OCI-M1 (cell line): ENCODE measurements around the gene SIRPA.

Experiments
- DNase-seq: peaks from one replicate; lab custom pipeline; 2025; lab: John Stamatoyannopoulos, UW

SIRPA gene

DNA sequence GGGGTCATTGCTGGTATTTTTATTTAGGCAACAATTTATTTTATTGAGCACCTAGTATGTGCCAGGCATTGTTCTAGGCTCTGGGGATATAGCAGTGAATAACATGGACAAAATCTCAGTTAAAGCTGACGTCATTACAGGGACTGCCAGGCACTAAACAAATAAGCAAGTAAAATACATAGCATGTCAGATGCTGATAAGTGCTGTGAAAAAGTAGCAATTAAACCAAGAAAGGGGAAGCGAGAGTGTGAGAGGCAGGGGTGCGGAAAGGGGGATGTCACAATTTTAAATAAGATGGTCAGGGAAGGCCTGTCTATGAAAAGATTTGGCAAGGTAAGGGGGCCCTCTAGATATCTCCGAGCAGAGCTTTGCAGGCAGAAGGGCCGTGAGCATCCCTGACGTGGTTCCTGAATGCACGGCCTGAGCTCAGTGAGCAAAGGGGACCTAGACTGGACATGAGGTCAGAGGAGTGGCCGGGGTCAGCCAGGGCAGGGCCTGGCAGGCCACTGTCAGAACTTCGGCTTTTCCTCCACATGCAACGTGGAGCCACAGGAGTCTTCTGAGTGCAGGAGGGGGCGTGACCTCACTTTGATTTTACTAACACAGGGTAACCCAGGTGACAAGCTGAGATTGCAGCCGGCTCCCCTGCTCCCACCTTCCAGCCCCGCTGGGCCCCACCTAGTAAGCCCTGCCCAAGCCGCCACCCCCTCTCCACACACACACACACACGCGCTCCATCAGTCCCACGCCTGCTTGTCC lies 24.2 kb upstream of the SIRPA start:
- DNase-seq = peak; percentile 56

DNA sequence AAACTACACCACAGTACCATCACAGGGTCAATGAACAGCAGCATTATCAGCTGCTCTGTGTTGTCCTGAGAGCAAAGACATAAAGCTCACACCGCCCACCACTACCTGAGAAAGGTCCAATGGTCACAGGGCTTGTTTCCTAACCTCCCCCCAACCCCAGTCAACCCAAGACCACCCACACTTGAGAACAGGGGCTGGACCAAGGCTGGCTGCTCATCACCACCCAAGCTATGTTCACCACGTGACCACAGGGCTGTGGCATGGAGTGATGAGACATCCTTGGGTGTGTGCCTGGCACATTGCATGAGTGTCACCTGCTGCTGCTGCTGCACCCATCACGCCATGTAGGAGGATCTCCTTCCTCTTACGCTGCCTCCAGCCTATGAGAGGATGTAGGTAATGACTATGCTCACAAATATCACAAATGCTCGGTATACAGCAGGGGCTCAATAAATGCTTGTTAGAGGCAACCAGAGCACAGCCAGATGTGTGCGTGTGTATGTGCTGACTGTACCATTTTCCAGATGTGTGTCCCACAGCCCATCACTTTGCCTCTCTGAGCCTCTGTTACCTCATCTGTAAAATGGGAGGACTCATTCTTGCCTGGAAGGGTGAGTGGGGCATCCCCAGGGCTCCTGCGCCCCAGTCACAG lies 23.3 kb upstream of the SIRPA start:
- DNase-seq = no peak

DNA sequence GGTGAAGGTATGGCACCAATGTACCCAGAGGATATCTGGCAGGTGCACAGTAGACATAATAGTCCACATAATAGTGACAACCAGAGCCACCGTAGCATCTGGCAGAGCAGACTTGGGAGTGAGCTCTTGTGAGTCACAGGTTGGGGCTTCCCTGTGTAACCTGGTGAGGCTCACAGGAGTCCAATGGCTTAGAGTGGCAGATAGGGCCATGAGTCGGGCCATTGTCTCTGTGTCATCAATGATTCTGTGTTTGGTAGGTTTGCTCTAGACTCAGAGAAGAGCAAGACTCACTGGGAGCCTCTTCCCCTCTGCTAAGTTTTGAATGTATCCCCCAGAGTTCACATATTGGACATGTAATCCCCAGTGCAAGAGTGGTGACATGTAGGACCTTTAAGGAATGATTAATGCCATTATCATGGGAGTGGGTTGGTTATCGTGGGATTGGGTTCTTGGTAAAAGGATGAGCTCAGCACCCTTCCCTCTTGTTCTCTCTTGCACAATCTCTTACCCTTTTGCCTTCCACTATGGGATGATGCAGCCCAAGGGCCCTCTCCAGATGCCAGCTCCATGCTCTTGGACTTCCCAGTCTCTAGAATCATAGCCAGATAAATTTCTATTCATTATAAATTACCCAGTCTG lies 22.6 kb upstream of the SIRPA start:
- no peak for DNase-seq

DNA sequence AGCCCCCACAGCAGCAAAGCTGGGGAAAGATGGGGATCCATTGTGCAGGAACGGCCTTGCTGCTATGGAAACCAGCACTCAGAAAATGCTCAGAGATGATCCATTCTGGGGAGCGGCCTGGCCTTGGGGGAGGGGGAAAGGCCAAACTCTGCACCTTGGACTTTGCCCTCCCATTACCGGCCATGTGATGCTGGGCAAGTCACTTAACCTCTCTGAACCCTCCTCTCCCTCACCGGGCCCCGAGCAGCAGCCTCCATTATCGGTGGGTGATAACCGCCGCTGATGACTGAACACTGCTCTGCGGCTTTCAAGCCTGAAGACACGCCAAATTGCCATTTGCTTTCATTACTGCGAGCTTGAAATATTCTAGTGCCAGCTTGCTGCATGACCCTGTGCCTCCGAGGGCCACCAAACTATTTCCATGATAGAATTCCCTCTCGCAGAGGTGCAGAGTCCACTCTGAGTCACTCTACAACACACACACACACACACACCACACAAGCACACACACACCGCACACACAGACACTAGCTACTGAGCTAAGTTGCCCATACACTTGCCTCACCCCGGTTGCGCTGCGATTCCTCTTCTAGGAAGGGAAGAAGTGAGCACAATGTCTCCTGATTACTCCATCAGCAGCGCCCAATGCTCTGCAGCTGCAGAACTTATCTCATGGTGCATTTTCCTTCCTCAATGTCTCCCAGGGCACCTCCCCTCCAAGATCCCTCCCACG lies 20.6 kb upstream of the SIRPA start:
- DNase-seq = no peak

DNA sequence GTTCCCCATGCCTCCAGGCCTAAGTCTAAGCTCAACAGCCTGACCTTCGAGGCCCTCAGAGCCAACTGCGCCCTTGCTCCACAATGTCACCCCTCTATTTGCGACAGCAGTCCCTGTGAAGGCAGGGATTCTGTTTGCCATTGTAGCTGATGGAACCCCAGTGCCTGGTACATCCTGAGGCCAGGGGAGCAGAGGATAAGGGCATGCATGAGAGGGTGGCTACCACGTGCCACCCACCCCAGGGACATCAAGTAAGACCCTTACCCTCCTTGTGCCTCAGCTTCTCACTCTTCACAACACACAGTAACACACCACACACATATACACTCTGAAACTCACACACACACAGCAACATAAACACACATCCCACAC lies 20.0 kb upstream of the SIRPA start:
- DNase-seq = no peak

DNA sequence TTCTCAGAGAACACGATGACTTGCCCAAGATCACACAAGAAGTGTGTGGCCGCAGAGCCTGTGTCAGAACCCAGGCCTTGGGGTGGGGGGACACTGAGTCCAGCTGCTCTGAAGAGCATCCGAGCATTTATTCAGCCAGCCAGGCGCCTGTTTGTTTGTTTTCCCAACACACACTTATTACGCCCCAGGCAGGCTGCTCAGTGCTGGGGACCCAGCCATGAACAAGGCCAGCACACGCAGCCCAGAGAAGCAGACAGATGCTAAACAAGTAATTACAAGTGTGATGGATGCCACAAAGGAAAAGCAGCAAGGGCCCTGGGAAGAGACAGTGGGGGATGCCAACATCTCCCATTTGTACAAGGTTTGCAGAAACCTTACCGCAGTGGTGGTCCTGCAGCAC lies 19.4 kb upstream of the SIRPA start:
- no peak for DNase-seq

GRCh38 chr20:1876217-1876921 lies 18.8 kb upstream of the SIRPA start:
- DNase-seq = no peak

DNA sequence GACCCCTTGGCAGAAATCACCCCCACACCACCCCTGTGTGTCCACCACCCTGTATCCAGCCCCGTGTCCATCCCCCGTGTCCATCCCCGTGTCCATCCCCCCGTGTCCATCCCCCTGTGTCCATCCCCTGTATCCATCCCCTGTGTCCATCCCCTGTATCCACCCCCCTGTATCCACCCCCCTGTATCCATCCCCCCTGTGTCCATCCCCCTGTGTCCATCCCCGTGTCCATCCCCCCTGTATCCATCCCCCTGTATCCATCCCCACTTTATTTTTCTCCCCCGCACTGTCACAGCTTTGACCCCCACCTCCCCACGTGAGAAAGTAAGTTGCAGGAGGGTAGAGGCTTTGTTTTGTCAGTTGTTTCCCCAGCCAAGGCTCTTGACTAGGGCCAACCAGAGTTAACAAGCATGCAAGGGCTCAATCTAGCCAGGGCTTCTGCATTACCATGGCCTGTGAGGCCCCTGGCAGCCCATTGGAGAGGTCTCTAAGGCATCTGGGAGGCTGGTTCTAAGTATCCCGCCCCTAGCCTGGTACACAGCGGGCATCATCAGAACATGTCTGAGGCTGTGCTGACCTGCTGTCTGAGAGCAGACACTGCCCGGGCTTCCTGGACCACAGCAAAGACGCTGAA lies 18.1 kb upstream of the SIRPA start:
- no peak for DNase-seq

DNA sequence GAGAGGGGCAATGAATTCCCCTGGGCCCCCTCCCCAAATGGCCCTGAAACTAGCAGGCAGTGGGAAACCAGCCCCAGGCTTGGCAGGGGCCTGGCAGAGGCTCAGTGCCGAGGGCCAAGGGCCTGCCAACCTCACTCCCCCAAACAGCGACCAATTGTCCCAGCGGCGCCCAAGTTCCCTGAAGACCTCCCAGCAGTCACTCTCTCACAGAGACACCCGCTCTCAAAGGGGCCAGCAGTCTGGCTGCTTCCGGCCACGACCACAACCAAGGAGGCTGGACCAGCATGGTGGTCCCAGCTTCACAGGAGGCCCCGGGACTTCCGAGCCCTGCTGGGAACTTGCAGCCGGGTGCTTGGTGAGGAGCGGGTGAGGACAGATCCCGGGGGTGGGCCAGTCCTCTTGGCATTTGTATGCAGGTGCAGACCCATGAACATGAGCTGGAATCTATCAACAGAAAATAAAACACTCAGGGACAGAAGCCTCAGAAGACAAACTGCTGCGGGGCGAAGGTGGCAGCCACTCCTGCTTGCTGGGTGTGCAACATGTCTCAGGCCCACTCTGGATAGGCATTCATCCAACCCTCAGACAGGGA lies 17.5 kb upstream of the SIRPA start:
- DNase-seq = no peak

GRCh38 chr20:1879369-1879768 lies 15.8 kb upstream of the SIRPA start:
- DNase-seq = no peak

- no peak for DNase-seq
Measured at GRCh38 chr20:1879934-1880333, 15.3 kb upstream of the SIRPA start.

GRCh38 chr20:1880529-1881239 lies 14.5 kb upstream of the SIRPA start:
- DNase-seq = no peak

- DNase-seq = no peak
Measured at GRCh38 chr20:1881240-1881835, 13.9 kb upstream of the SIRPA start.

- DNase-seq = no peak
Measured at GRCh38 chr20:1882026-1882425, 13.2 kb upstream of the SIRPA start.

GRCh38 chr20:1883986-1884385 lies 11.2 kb upstream of the SIRPA start:
- no peak for DNase-seq

DNA sequence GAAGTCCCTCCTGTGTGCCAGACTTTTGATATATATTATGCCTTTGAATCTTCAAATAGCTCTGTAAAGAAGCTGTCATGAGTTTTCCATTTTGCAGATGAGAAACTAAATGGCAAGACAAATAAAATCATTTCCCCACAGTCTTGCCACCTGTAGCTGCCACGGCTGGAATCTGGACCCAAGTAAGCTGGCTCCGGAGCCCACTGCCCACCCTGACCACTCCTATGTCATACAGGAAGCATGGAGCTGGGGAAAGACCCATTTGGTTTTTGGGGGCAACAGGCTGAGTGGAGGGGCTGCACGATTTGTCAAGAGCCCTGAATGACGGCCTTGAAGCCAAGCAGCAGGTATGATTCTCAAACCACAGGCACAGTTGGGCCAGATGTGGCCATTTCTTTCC lies 10.0 kb upstream of the SIRPA start:
- DNase-seq = no peak

DNA sequence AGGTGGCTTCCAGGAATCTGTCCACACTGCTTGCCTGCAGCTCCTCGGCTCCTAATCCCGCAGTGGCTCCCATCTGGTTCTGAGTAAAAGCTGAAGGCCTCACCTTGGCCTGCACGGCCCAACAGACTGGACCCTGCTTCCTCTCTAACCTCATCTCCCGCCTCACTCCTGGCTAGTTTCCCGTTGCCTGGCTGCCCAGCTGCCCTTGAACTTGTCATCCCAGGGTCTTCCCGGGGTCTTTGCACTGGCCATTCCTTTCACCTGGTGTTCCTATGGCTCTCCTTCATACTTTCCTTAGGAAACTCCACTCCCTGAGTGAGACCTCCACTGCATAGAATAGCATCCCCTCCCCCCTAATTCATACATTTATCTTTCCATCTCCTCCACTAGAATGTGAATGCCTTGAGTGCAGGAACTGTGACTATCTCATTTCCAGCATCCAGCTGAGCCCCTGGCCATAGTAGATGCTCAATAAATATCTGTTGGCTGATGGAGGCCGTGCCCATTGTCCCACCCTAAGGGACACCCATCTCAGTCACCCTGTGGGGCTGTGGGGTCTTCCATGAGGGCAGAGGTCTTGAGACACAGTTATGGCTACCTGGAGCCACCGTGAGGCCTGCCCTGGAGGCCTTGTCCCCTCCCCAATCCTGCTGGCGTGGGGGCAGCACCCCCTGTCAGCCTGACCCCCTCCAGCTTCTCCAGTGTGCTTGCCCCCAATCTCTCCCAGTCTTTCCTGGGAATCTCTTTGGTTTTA lies 9.1 kb upstream of the SIRPA start:
- DNase-seq = no peak

- no peak for DNase-seq
Measured at GRCh38 chr20:1887321-1887720, 7.9 kb upstream of the SIRPA start.

GRCh38 chr20:1887756-1888155 lies 7.5 kb upstream of the SIRPA start:
- DNase-seq = no peak
